ENCODE measurements around the gene TCF4.

GRCh38 chr18:55448420-55448819, 139.6 kb downstream of the TCF4 start:
- TF ChIP-seq EZH2 (IDR thresholded peaks at IDR 0.05; ENCODE audit: borderline replicate concordance, insufficient read depth, low read depth, low read length, poor library complexity, severe bottlenecking) (no peak), CTCF (IDR thresholded peaks at IDR 0.05) (no peak)

Measured in B cell (primary cell).